Endodermal cell (in vitro differentiated cells): ENCODE results near the gene MARK4. TPM values are rescaled to one million over a fixed set of nuclear protein-coding genes. Genes with fewer than 3 reads are reported as not detected.

ENCODE experiments used
- DNase-seq: peaks from one replicate; pipeline ENCODE4 v3.0.0-alpha.2; 2017
- H3K27ac ChIP-seq: 2 replicates; pipeline ENCODE4 v1.5.1; 2013; ENCODE audit warnings: mild to moderate bottlenecking, low read depth, low read length, moderate library complexity
- H3K27me3 ChIP-seq: 2 replicates; pipeline ENCODE4 v1.6.1; 2013; ENCODE audit warnings: mild to moderate bottlenecking, low read length, moderate library complexity; ENCODE audit not compliant: insufficient read depth, control insufficient read depth, poor library complexity, severe bottlenecking
- H3K36me3 ChIP-seq: 2 replicates; pipeline ENCODE4 v1.7.0; 2013; ENCODE audit warnings: mild to moderate bottlenecking, low read length, moderate library complexity; ENCODE audit not compliant: control insufficient read depth, insufficient read depth
- H3K4me1 ChIP-seq: one replicate; pipeline ENCODE4 v1.7.0; 2013; ENCODE audit warnings: low read length; ENCODE audit not compliant: control insufficient read depth, insufficient read depth
- H3K4me3 ChIP-seq: 2 replicates; pipeline ENCODE4 v1.5.1; 2013; ENCODE audit warnings: mild to moderate bottlenecking, low read length, moderate library complexity
- H3K9ac ChIP-seq: 2 replicates; pipeline ENCODE4 v1.6.1; 2013; ENCODE audit warnings: mild to moderate bottlenecking, low read length, moderate library complexity; ENCODE audit not compliant: poor library complexity, severe bottlenecking; ENCODE audit errors: extremely low read depth
- H3K9me3 ChIP-seq: 2 replicates; pipeline ENCODE4 v1.6.1; 2013; ENCODE audit warnings: mild to moderate bottlenecking, low read length, moderate library complexity; ENCODE audit not compliant: control insufficient read depth
- H3K27ac Mint-ChIP-seq: 2 replicates; pipeline ENCODE4 v1.8.0; 2020; ENCODE audit warnings: mixed read lengths
- H3K27me3 Mint-ChIP-seq: 2 replicates; pipeline ENCODE4 v1.8.0; 2021; ENCODE audit warnings: mild to moderate bottlenecking, mixed read lengths; ENCODE audit not compliant: insufficient read depth
- H3K36me3 Mint-ChIP-seq: 2 replicates; pipeline ENCODE4 v1.8.0; 2020; ENCODE audit warnings: low read depth, mixed read lengths
- H3K4me1 Mint-ChIP-seq: 2 replicates; pipeline ENCODE4 v1.8.0; 2020; ENCODE audit warnings: mixed read lengths
- H3K4me3 Mint-ChIP-seq: 2 replicates; pipeline ENCODE4 v1.8.0; 2020; ENCODE audit warnings: mild to moderate bottlenecking, moderate library complexity, mixed read lengths
- H3K9me3 Mint-ChIP-seq: 2 replicates; pipeline ENCODE4 v1.8.0; 2020; ENCODE audit warnings: mild to moderate bottlenecking, mixed read lengths
- CTCF ChIP-seq: fragments of 200-600 bp; sonication (generic); conservative IDR thresholded peaks from 2 replicates; pipeline ENCODE4 v1.5.0; 2021; ENCODE audit warnings: antibody characterized with exemption, mild to moderate bottlenecking
- WGBS, 2 experiments: methylation state at CpG; one replicate each; pipeline versions ENCODE4 v1.1.5 to v1.1.7; 2013; ENCODE audit warnings: missing lambda C conversion rate in 2 of 2, mixed read lengths in 1 of 2; ENCODE audit not compliant: insufficient coverage in 1 of 2, insufficient read length in 1 of 2; 5-methylcytosine and 5-hydroxymethylcytosine counted together
- total RNA-seq, 2 donors: library from RNA; stranded (reverse); fragmentation: NEBNext Ultra II Directional in 1 of 2; extraction: Animal tissue kit (Norgen Biotek cat#: 25700) in 1 of 2; gene quantifications; 2 replicates in 1 of 2; 3 replicates in 1 of 2; pipeline ENCODE4 v1.2.1, GENCODE V29; 2021

MARK4 gene
- total RNA-seq, 2 donors from 2014 or later, result 74.6 to 90.6 TPM

GRCh38 chr19:45256836-45257235 is 5.8 kb downstream of the MARK4 start:
- no peak for DNase-seq
- Mint-ChIP-seq H3K27ac (no peak overlapping the region), H3K4me1 (peaks cover 17% of the 10 kb centered on the region), H3K9me3 (no peaks in the 10 kb centered on the region), H3K36me3 (peaks cover 17% of the 10 kb centered on the region), H3K4me3 (no peak overlapping the region), H3K27me3 (no peaks in the 10 kb centered on the region)
- no peak overlapping the region for H3K4me3 ChIP-seq
- H3K27me3 ChIP-seq, result no peaks in the 10 kb centered on the region
- no peaks in the 10 kb centered on the region for H3K9me3 ChIP-seq
- H3K27ac ChIP-seq, result no peak overlapping the region
- no peaks in the 10 kb centered on the region for H3K4me1 ChIP-seq
- no peak overlapping the region for H3K9ac ChIP-seq
- WGBS, 2 experiments, result 96 to 100% methylated on average over 1 to 4 of the region's 4 CpGs
- peaks cover 18% of the 10 kb centered on the region for H3K36me3 ChIP-seq
- no peak for TF ChIP-seq CTCF

GRCh38 chr19:45258862-45259261 is 7.8 kb downstream of the MARK4 start:
- Histone ChIP-seq H3K9me3 (no peaks in the 10 kb centered on the region), H3K4me3 (no peak overlapping the region), H3K27me3 (no peaks in the 10 kb centered on the region), H3K4me1 (no peaks in the 10 kb centered on the region), H3K9ac (no peak overlapping the region), H3K27ac (no peak overlapping the region), H3K36me3 (peaks cover 9% of the 10 kb centered on the region)
- Mint-ChIP-seq H3K4me1 (peaks cover 5% of the 10 kb centered on the region), H3K27me3 (no peaks in the 10 kb centered on the region), H3K9me3 (no peaks in the 10 kb centered on the region), H3K4me3 (no peak overlapping the region), H3K27ac (no peak overlapping the region), H3K36me3 (peaks cover 16% of the 10 kb centered on the region)
- WGBS, 2 experiments, result 96 to 98% methylated on average over 13 to 19 of the region's 19 CpGs
- DNase-seq, result no peak
- no peak for TF ChIP-seq CTCF

GRCh38 chr19:45262570-45262969 is 11.5 kb downstream of the MARK4 start:
- 95 to 100% methylated on average over 4 to 6 of the region's 6 CpGs for WGBS, 2 experiments
- TF ChIP-seq CTCF, result no peak
- Histone ChIP-seq H3K9me3 (no peaks in the 10 kb centered on the region), H3K27me3 (no peaks in the 10 kb centered on the region), H3K27ac (no peak overlapping the region), H3K4me3 (no peak overlapping the region), H3K9ac (no peak overlapping the region), H3K4me1 (no peaks in the 10 kb centered on the region), H3K36me3 (peaks cover 18% of the 10 kb centered on the region)
- Mint-ChIP-seq H3K27me3 (no peaks in the 10 kb centered on the region), H3K4me1 (peaks cover 4% of the 10 kb centered on the region), H3K4me3 (no peak overlapping the region), H3K36me3 (peaks cover 31% of the 10 kb centered on the region), H3K27ac (no peak overlapping the region), H3K9me3 (no peaks in the 10 kb centered on the region)
- no peak for DNase-seq
